Cortex of kidney (tissue), 1 donor: Measurements from ENCODE around the gene RALGAPB.

Source experiments
- DNase-seq: peaks from one replicate; lab custom pipeline; 2025; lab: John Stamatoyannopoulos, UW

RALGAPB gene

GRCh38 chr20:38612751-38613515, 140.3 kb downstream of the RALGAPB start:
- no peak for DNase-seq

GRCh38 chr20:38615283-38615682, 142.6 kb downstream of the RALGAPB start:
- no peak for DNase-seq

DNA sequence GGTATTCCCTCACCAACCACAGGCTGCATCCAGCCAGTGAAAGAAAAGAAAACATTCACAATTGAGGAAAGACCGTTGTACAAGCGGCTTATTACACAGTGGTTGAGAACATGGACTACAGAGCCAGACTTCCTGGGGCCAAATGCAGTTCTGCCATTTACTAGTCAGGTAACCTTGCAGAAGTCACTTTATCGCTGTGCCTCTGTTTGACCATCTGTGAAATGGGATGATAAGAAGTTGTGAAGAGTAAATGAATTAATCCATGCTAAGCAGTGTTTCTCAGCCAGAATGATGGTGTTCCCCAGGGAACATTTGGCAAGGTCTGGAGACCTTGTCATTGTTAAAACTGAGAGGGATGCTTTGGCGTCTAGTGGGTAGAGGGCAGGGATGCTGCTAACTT, 143.8 kb downstream of the RALGAPB start:
- DNase-seq = no peak

DNA sequence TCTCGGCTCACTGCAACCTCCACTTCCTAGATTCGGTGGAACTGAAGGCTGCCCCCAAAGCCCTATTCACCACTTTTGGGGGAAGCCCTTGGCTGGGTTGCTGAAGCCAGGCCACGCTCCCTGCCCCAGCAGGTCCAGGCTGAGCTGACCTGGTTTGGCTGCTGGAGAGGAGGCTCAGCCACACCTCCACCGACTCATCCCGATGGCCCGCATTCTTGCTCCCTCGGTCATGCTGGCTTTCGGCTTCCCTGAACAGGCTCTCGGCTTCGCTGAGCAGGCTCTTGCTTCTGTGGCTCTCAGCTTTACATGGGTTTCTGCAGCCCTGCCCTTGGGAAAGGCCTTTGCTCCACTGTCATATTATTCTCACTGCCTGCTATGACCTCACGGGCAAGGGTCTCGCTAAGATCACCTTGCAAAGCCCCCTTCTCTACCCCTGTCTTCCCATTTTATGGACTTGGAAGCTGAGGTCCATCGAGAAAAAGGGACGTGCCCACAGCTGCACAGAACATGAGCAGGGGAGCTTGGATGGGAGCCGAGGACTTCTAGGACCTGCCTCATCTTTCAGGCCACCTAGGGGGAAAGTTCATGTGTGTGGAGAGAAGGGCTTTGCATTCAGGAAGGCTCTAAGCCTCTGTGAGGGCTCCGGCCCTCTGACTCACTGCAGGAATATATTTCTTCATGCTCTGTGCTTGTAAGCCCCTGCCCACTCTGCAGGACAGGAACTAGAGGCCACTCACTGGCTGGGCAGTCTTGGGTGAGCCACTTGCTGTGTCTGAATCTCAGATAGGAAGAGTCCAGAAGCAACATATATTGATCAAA, 144.6 kb downstream of the RALGAPB start:
- no peak for DNase-seq

- no peak for DNase-seq
Observed at GRCh38 chr20:38617830-38618196, 145.2 kb downstream of the RALGAPB start.

DNA sequence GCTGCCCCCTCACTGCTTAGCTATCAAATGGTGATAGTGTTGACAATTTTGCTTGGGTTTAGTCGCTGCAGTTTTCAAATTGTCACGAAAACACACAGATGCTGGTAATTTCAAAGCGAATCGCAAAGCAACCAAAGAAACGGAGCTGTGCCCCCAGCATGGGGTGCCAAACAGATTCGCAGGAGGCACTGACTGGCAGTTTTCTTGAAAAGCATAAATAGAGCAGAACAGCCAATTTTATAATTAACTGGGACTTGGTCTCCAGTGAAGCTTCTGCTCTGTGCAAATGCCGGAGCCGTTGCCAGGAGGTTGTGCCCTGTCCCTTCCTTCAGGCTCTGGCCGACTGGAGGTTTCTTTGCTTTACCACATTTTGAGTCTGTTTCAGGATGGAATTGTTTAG, 147.8 kb downstream of the RALGAPB start:
- DNase-seq = no peak

DNA sequence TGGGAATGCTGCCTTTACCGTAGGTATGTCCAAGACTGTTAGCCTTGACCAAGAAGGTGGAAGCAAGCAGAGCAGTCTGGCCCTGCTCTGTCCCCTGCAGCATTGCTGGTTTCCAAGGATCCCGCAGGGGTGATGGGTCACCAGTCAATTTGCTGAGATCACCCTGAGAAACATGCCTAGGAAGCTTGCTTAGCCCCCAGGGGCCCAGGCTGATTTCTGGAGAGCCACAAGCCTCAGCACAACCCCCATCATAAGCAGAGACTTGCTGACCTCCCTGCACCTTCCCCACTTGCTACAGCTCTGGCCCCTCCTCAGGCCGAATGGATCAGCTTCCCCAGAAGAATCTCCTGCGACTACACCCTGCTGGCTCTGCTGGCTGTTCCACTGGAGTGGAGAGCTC, 150.4 kb downstream of the RALGAPB start:
- DNase-seq = no peak

DNA sequence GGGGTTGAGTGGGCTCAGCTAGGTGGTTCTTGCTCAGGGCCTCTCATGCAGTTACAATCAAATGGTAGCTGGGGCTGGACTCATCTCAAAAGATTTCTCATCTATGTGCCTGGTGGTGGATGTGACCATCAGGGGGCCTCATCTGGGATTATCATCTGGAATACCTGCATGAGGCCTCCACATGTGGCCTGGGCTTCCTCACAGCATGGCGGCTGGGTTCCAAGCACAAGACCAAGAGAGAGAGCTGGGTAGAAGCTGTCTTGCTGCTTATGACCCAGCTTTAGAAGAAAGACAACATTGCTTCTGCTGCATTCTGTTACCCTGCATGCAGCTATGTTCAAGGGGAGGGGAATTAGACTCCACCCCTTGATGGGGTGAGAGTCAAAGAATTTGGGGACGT, 151.4 kb downstream of the RALGAPB start:
- DNase-seq = no peak

DNA sequence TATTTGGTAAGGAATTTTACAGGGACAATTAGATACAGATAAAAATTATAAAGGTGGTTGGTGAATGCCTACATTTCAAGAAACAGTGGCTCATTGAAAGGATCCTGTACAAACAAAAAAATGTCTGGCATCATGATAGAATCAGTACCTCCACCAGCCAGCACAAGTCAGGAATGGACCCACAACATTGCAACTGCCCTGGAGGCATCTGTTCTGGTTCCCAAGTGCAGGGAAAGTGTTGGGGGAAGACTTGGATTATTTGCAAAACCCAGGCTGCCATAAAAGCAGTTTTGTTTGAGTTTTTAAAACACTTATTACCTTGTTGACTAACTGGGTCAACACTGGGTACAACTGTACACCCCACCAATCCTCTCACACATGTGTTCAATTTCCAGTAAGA, 153.3 kb downstream of the RALGAPB start:
- DNase-seq = no peak

GRCh38 chr20:38626921-38627659, 154.4 kb downstream of the RALGAPB start:
- DNase-seq = no peak
